ENCODE data around the gene CKS2. TPM values are rescaled to one million over a fixed set of nuclear protein-coding genes. Genes with fewer than 3 reads are reported as not detected.
A peak's percentile ranks its signal among the peaks of the same experiment; 100 is the strongest.
"Not testable (repeated sequence)": the region's sequence is repeated elsewhere in the genome, so short reads cannot be mapped to it uniquely, and the experiment has no call there.

CKS2 gene
- 1 to 10 TPM; 5.4 to 8.9 TPM for total RNA-seq
- polyA plus RNA-seq = 10 to 100 TPM in 1 of 2 donors, 1 to 10 TPM in 1; 5.7 to 14.9 TPM
- long read RNA-seq, donor 1, partial matches to known transcripts = 1 of 1 reads
- long read RNA-seq, donor 1, other reads (novel, unspliced or antisense) = 0 of 1 reads
- long read RNA-seq, donor 2, partial matches to known transcripts = 1 of 1 reads
- long read RNA-seq, donor 2, other reads (novel, unspliced or antisense) = 0 of 1 reads

- peak; percentile 99 for ATAC-seq (ENCODE audit: low FRiP score)
- Histone ChIP-seq H3K27ac (ENCODE audit: low read depth in 1 of 2, low read length in 2 of 2) (peak within 1 kb of the TSS; percentile 90 to 91), H3K9me3 (ENCODE audit: control insufficient read depth, low read length) (no peaks in the 10 kb centered on the region), H3K36me3 (ENCODE audit: control insufficient read depth in 1 of 2, insufficient read depth in 2 of 2, low read length in 1 of 2) (no peaks in the 10 kb centered on the region), H3K27me3 (ENCODE audit: control insufficient read depth in 1 of 2, insufficient read depth in 2 of 2, low read length in 1 of 2) (no peaks in the 10 kb centered on the region), H3K4me3 (ENCODE audit: low read length in 2 of 2) (peak within 1 kb of the TSS; percentile 46 to 73), H3K4me1 (ENCODE audit: control insufficient read depth in 1 of 2, insufficient read depth in 2 of 2, low read length in 2 of 2) (no peaks in the 10 kb centered on the region)
- intact Hi-C loops (cut with DNase I) = no loop called here
- peak; percentile 100 for DNase-seq
- 0% methylated on average over 86 of the region's 86 CpGs for WGBS, 2 donors
Observed at GRCh38 chr9:89310475-89311345, at the start of gene CKS2. Gene CKS2 (plus strand): TSS chr9:89311195. CDS start chr9:89311293, 98 bp downstream.

- intact Hi-C loops (cut with DNase I) = loop anchor here in 1 of 2 donors (10.0 kb wide), 1 partner anchor 99 kb away; the partner anchor contains the start of gene SHC3
- ATAC-seq (ENCODE audit: low FRiP score) = no peak
- no peaks in the 10 kb centered on the region for H3K27me3 ChIP-seq (ENCODE audit: control insufficient read depth in 1 of 2, insufficient read depth in 2 of 2, low read length in 1 of 2)
Observed at GRCh38 chr9:89273528-89274279, 37.3 kb upstream of the CKS2 start.

GRCh38 chr9:89274838-89275237 is 36.2 kb upstream of the CKS2 start:
- no peaks in the 10 kb centered on the region for H3K4me1 ChIP-seq (ENCODE audit: control insufficient read depth in 1 of 2, insufficient read depth in 2 of 2, low read length in 2 of 2)
- ATAC-seq (ENCODE audit: low FRiP score) (no peak), DNase-seq (no peak)
- no peak overlapping the region for H3K4me3 ChIP-seq (ENCODE audit: low read length in 2 of 2)
- WGBS, 2 donors = 79 to 91% methylated on average over 5 of the region's 5 CpGs
- no peaks in the 10 kb centered on the region for H3K27me3 ChIP-seq (ENCODE audit: control insufficient read depth in 1 of 2, insufficient read depth in 2 of 2, low read length in 1 of 2)
- intact Hi-C loops (cut with DNase I) = loop anchor here in 1 of 2 donors (5.0 to 10.0 kb wide), 2 partner anchors 100 to 683 kb away; partner anchors contain the start of gene SHC3
- H3K36me3 ChIP-seq (ENCODE audit: control insufficient read depth in 1 of 2, insufficient read depth in 2 of 2, low read length in 1 of 2) = no peaks in the 10 kb centered on the region
- peaks cover 6% of the 10 kb centered on the region for H3K9me3 ChIP-seq (ENCODE audit: control insufficient read depth, low read length)
- no peak overlapping the region for H3K27ac ChIP-seq (ENCODE audit: low read depth in 1 of 2, low read length in 2 of 2)

More at GRCh38 chr9:89273528-89274279, 37.3 kb upstream of the CKS2 start:
- Histone ChIP-seq H3K4me3 (ENCODE audit: low read length in 2 of 2) (no peak overlapping the region), H3K27ac (ENCODE audit: low read depth in 1 of 2, low read length in 2 of 2) (no peak overlapping the region), H3K4me1 (ENCODE audit: control insufficient read depth in 1 of 2, insufficient read depth in 2 of 2, low read length in 2 of 2) (no peaks in the 10 kb centered on the region), H3K36me3 (ENCODE audit: control insufficient read depth in 1 of 2, insufficient read depth in 2 of 2, low read length in 1 of 2) (no peaks in the 10 kb centered on the region), H3K9me3 (ENCODE audit: control insufficient read depth, low read length) (peaks cover 6% of the 10 kb centered on the region)
- WGBS, 2 donors = 71 to 88% methylated on average over 3 of the region's 3 CpGs
- DNase-seq = no peak

- H3K9me3 ChIP-seq (ENCODE audit: control insufficient read depth, low read length); H3K27me3 ChIP-seq (ENCODE audit: control insufficient read depth in 1 of 2, insufficient read depth in 2 of 2, low read length in 1 of 2); H3K4me3 ChIP-seq (ENCODE audit: low read length in 2 of 2); H3K36me3 ChIP-seq (ENCODE audit: control insufficient read depth in 1 of 2, insufficient read depth in 2 of 2, low read length in 1 of 2); H3K4me1 ChIP-seq (ENCODE audit: control insufficient read depth in 1 of 2, insufficient read depth in 2 of 2, low read length in 2 of 2); ATAC-seq (ENCODE audit: low FRiP score); H3K27ac ChIP-seq (ENCODE audit: low read depth in 1 of 2, low read length in 2 of 2); DNase-seq: not testable (repeated sequence)
- intact Hi-C loops (cut with DNase I) = loop anchor here in 1 of 2 donors (5.0 to 10.0 kb wide), 2 partner anchors 101 to 684 kb away; partner anchors contain the start of gene SHC3
- WGBS, 2 donors = 85 to 90% methylated on average over 2 of the region's 2 CpGs
Observed at GRCh38 chr9:89276040-89276439, 35.0 kb upstream of the CKS2 start.

GRCh38 chr9:89277043-89277442 is 34.0 kb upstream of the CKS2 start:
- Histone ChIP-seq H3K4me1 (ENCODE audit: control insufficient read depth in 1 of 2, insufficient read depth in 2 of 2, low read length in 2 of 2) (no peaks in the 10 kb centered on the region), H3K4me3 (ENCODE audit: low read length in 2 of 2) (no peak overlapping the region), H3K27ac (ENCODE audit: low read depth in 1 of 2, low read length in 2 of 2) (no peak overlapping the region), H3K27me3 (ENCODE audit: control insufficient read depth in 1 of 2, insufficient read depth in 2 of 2, low read length in 1 of 2) (no peaks in the 10 kb centered on the region), H3K9me3 (ENCODE audit: control insufficient read depth, low read length) (peaks cover 6% of the 10 kb centered on the region), H3K36me3 (ENCODE audit: control insufficient read depth in 1 of 2, insufficient read depth in 2 of 2, low read length in 1 of 2) (no peaks in the 10 kb centered on the region)
- intact Hi-C loops (cut with DNase I) = loop anchor here in 1 of 2 donors (5.0 to 10.0 kb wide), 2 partner anchors 102 to 685 kb away; partner anchors contain the start of gene SHC3
- DNase-seq (no peak), ATAC-seq (ENCODE audit: low FRiP score) (no peak)
- WGBS, 2 donors = 96 to 98% methylated on average over 2 of the region's 2 CpGs

GRCh38 chr9:89277454-89277853 is 33.5 kb upstream of the CKS2 start:
- Histone ChIP-seq H3K27ac (ENCODE audit: low read depth in 1 of 2, low read length in 2 of 2) (no peak overlapping the region), H3K27me3 (ENCODE audit: control insufficient read depth in 1 of 2, insufficient read depth in 2 of 2, low read length in 1 of 2) (no peaks in the 10 kb centered on the region), H3K4me3 (ENCODE audit: low read length in 2 of 2) (no peak overlapping the region), H3K36me3 (ENCODE audit: control insufficient read depth in 1 of 2, insufficient read depth in 2 of 2, low read length in 1 of 2) (no peaks in the 10 kb centered on the region), H3K4me1 (ENCODE audit: control insufficient read depth in 1 of 2, insufficient read depth in 2 of 2, low read length in 2 of 2) (no peaks in the 10 kb centered on the region), H3K9me3 (ENCODE audit: control insufficient read depth, low read length) (peaks cover 5% of the 10 kb centered on the region)
- ATAC-seq (ENCODE audit: low FRiP score) (no peak), DNase-seq (no peak)
- intact Hi-C loops (cut with DNase I) = loop anchor here in 1 of 2 donors (5.0 to 10.0 kb wide), 2 partner anchors 103 to 685 kb away; partner anchors contain the start of gene SHC3

GRCh38 chr9:89278551-89278950 is 32.4 kb upstream of the CKS2 start:
- H3K27ac ChIP-seq (ENCODE audit: low read depth in 1 of 2, low read length in 2 of 2) = no peak overlapping the region
- H3K4me3 ChIP-seq (ENCODE audit: low read length in 2 of 2) = no peak overlapping the region
- H3K9me3 ChIP-seq (ENCODE audit: control insufficient read depth, low read length) = peaks cover 5% of the 10 kb centered on the region
- WGBS, 2 donors = 95 to 99% methylated on average over 2 of the region's 2 CpGs
- ATAC-seq (ENCODE audit: low FRiP score) = no peak
- no peak for DNase-seq
- H3K36me3 ChIP-seq (ENCODE audit: control insufficient read depth in 1 of 2, insufficient read depth in 2 of 2, low read length in 1 of 2) = no peaks in the 10 kb centered on the region
- H3K4me1 ChIP-seq (ENCODE audit: control insufficient read depth in 1 of 2, insufficient read depth in 2 of 2, low read length in 2 of 2) = no peaks in the 10 kb centered on the region
- intact Hi-C loops (cut with DNase I) = loop anchor here in 1 of 2 donors (5.0 to 10.0 kb wide), 2 partner anchors 104 to 686 kb away; partner anchors contain the start of gene SHC3
- no peaks in the 10 kb centered on the region for H3K27me3 ChIP-seq (ENCODE audit: control insufficient read depth in 1 of 2, insufficient read depth in 2 of 2, low read length in 1 of 2)

All from aorta (tissue), 5 donors.